ES-I3 (cell line): ENCODE results near the gene CCDC152.
"Not testable (repeated sequence)": the region's sequence is repeated elsewhere in the genome, so short reads cannot be mapped to it uniquely, and the experiment has no call there.

Experiments
- H3K36me3 ChIP-seq: 2 replicates; pipeline ENCODE4 v1.6.1; 2013; ENCODE audit warnings: mild to moderate bottlenecking, low read length, control low read depth, moderate library complexity; ENCODE audit not compliant: insufficient read depth
- H3K4me1 ChIP-seq: 2 replicates; pipeline ENCODE4 v1.6.1; 2013; ENCODE audit warnings: mild to moderate bottlenecking, control low read depth, low read length; ENCODE audit not compliant: insufficient read depth
- H3K9ac ChIP-seq: 2 replicates; pipeline ENCODE4 v1.6.1; 2013; ENCODE audit warnings: low read depth, mild to moderate bottlenecking, low read length, moderate library complexity
- H3K9me3 ChIP-seq: 2 replicates; pipeline ENCODE4 v1.6.1; 2013; ENCODE audit warnings: mild to moderate bottlenecking, low read length, moderate library complexity; ENCODE audit not compliant: control insufficient read depth, insufficient read depth

The CCDC152 gene, protein sequence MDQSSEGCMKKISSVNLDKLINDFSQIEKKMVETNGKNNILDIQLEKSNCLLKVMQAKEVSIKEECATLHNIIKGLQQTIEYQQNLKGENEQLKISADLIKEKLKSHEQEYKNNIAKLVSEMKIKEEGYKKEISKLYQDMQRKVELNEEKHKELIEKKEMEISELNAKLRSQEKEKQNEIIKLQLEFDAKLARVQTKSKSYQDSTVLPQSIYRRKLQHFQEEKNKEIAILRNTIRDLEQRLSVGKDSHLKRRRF

GRCh38 chr5:42756606-42757601, at the start of gene CCDC152:
CCDC152 (plus strand) TSS chr5:42756818; CDS start chr5:42759122, 2,304 bp downstream.
- Histone ChIP-seq H3K9me3 (no peaks in the 10 kb centered on the region), H3K36me3 (no peaks in the 10 kb centered on the region), H3K4me1 (no peaks in the 10 kb centered on the region; the same call in 1 of the 2 replicates), H3K9ac (peak within 1 kb of the TSS; percentile 67; the same call in 1 of the 2 replicates)

- no peaks in the 10 kb centered on the region for H3K36me3 ChIP-seq
- H3K9me3 ChIP-seq: no peaks in the 10 kb centered on the region
- H3K9ac ChIP-seq: no peak overlapping the region
- H3K4me1 ChIP-seq: no peaks in the 10 kb centered on the region
These were observed 40.8 kb upstream of the CCDC152 start for GRCh38 chr5:42715785-42716184.

DNA sequence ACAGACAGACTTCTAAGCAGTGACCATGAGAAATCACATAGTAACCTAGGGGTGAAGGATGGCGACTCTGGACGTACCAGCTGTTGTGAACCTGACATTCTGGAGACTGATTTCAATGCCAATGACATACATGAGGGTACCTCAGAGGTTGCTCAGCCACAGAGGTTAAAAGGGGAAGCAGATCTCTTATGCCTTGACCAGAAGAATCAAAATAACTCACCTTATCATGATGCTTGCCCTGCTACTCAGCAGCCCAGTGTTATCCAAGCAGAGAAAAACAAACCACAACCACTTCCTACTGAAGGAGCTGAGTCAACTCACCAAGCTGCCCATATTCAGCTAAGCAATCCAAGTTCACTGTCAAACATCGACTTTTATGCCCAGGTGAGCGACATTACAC, 38.0 kb upstream of the CCDC152 start:
- Histone ChIP-seq H3K9ac (no peak overlapping the region), H3K9me3 (no peaks in the 10 kb centered on the region), H3K4me1 (no peaks in the 10 kb centered on the region), H3K36me3 (no peaks in the 10 kb centered on the region)

DNA sequence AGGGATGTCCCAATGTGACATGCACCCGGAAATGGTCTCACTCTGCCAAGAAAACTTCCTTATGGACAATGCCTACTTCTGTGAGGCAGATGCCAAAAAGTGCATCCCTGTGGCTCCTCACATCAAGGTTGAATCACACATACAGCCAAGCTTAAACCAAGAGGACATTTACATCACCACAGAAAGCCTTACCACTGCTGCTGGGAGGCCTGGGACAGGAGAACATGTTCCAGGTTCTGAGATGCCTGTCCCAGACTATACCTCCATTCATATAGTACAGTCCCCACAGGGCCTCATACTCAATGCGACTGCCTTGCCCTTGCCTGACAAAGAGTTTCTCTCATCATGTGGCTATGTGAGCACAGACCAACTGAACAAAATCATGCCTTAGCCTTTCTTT, 37.6 kb upstream of the CCDC152 start:
- no peaks in the 10 kb centered on the region for H3K4me1 ChIP-seq
- H3K9me3 ChIP-seq: no peaks in the 10 kb centered on the region
- no peaks in the 10 kb centered on the region for H3K36me3 ChIP-seq
- H3K9ac ChIP-seq: no peak overlapping the region

DNA sequence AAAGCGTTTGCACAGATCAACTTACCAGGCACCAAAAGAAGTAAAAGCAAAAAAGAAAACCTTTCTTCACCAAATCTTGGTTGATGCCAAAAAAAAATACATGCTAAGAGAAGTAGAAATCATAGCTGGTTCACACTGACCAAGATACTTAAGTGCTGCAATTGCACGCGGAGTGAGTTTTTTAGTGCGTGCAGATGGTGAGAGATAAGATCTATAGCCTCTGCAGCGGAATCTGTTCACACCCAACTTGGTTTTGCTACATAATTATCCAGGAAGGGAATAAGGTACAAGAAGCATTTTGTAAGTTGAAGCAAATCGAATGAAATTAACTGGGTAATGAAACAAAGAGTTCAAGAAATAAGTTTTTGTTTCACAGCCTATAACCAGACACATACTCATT, 36.4 kb upstream of the CCDC152 start:
- no peaks in the 10 kb centered on the region for H3K36me3 ChIP-seq
- no peaks in the 10 kb centered on the region for H3K9me3 ChIP-seq
- no peaks in the 10 kb centered on the region for H3K4me1 ChIP-seq
- H3K9ac ChIP-seq: no peak overlapping the region

DNA sequence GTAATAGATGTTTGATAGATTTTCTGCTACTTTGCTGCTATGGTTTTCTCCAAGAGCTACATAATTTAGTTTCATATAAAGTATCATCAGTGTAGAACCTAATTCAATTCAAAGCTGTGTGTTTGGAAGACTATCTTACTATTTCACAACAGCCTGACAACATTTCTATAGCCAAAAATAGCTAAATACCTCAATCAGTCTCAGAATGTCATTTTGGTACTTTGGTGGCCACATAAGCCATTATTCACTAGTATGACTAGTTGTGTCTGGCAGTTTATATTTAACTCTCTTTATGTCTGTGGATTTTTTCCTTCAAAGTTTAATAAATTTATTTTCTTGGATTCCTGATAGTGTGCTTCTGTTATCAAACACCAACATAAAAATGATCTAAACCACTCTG, 35.1 kb upstream of the CCDC152 start:
- Histone ChIP-seq H3K9me3 (no peaks in the 10 kb centered on the region), H3K36me3 (no peaks in the 10 kb centered on the region), H3K4me1 (no peaks in the 10 kb centered on the region), H3K9ac (no peak overlapping the region)

DNA sequence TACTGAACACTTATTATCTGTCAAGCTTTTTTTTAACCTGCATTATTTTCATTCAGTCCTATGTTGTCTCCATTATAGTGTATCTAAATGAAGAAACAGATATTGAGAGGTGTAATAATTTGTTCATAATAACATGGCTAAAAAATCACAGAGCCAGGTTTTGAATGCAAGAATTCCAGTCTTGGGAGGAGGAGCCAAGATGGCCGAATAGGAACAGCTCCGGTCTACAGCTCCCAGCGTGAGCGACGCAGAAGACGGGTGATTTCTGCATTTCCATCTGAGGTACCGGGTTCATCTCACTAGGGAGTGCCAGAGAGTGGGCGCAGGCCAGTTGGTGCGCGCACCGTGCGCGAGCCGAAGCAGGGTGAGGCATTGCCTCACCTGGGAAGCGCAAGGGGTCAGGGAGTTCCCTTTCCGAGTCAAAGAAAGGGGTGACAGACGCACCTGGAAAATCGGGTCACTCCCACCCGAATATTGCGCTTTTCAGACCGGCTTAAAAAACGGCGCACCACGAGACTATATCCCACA, 22.0 kb upstream of the CCDC152 start:
- H3K4me1 ChIP-seq, H3K9ac ChIP-seq, H3K36me3 ChIP-seq, H3K9me3 ChIP-seq: not testable (repeated sequence)

DNA sequence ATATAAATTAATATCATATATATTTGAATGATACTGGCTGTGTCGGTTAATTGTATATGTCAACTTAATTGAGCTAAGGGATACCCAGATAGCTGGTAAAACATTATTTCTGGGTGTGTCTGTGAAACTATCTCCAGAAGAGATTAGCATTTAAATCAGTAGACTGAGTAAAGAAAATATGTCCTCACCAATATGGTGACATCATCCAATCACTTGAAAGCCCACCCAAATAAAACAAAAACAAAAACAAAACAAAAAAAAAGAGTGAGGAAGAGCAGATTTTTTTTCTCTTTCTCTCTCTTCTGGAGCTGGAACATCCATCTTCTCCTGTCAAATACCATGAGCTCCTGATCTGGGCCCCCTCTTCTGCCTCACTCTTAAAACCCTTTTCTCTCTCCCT, 15.7 kb upstream of the CCDC152 start:
- Histone ChIP-seq H3K9me3 (0 out of 2 replicates have a peak, but pooled peaks cover 2% of the 10 kb centered on the region), H3K9ac (no peak overlapping the region), H3K4me1 (no peaks in the 10 kb centered on the region), H3K36me3 (no peaks in the 10 kb centered on the region)

GRCh38 chr5:42745426-42745825, 11.2 kb upstream of the CCDC152 start:
- Histone ChIP-seq H3K4me1 (no peaks in the 10 kb centered on the region), H3K9me3 (0 out of 2 replicates have a peak, but pooled peaks cover 2% of the 10 kb centered on the region), H3K9ac (no peak overlapping the region), H3K36me3 (no peaks in the 10 kb centered on the region)

DNA sequence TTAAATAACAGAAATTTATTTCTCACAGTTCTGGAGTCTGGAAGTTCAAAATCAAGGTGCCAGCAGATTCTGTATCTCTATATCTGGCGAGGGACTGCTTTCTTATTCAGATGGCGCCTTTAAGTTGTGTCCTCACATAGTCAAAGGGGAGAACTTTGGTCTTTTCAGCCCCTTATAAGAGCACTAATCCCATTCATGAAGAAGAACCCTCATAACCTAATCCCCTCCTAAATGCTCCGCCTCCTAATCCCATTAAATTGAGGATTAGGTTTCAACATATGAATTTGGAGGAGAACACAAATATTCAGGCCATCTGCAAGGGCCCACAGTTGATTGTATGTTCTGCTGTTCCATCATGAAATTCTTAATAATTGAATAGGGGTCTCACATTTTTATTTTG, 10.8 kb upstream of the CCDC152 start:
- Histone ChIP-seq H3K9ac (no peak overlapping the region), H3K9me3 (0 out of 2 replicates have a peak, but pooled peaks cover 2% of the 10 kb centered on the region), H3K36me3 (no peaks in the 10 kb centered on the region), H3K4me1 (no peaks in the 10 kb centered on the region)

- no peaks in the 10 kb centered on the region for H3K9me3 ChIP-seq
These were observed 7.6 kb upstream of the CCDC152 start for GRCh38 chr5:42749020-42749419.

DNA sequence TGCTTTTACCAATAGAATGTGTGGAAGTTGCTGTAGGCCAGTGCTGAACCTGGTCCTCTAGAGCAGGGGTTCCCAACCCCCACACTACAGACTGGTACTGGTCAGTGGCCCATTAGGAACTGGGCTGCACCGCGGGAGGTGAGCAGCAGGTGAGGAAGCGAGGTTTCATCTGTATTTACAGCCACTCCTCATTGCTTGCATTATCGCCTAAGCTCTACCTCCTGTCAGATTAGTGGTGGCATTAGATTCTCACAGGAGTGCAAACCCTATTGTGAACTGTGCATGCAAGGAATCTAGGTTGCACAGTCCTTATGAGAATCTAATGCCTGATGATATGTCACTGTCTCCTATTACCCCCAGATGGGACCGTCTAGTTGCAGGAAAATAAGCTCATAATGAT, 6.1 kb upstream of the CCDC152 start:
- Histone ChIP-seq H3K9ac (no peak overlapping the region), H3K36me3 (no peaks in the 10 kb centered on the region), H3K4me1 (no peaks in the 10 kb centered on the region), H3K9me3 (no peaks in the 10 kb centered on the region)

More at GRCh38 chr5:42749020-42749419, 7.6 kb upstream of the CCDC152 start:
- Histone ChIP-seq H3K4me1 (no peaks in the 10 kb centered on the region), H3K36me3 (no peaks in the 10 kb centered on the region), H3K9ac (no peak overlapping the region)

DNA sequence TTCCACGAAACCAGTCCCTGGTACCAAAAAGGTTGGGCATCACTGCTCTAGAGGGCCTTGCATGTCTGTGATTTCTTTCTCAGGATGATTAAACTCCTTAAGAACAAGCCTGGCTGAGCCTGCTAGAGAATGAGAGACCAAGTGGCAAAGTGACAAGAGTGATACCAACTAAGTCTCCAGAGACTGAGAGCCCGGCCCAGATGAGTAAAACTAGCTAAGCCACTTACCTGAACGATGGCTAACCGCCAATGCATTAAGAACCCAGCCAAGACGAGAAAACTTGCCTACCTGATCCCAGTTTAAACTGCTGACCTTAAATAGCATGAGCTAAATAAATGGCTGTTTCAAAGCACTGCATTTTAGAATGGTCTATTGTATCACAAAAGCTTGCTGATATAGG, 5.6 kb upstream of the CCDC152 start:
- Histone ChIP-seq H3K4me1 (no peaks in the 10 kb centered on the region), H3K36me3 (no peaks in the 10 kb centered on the region), H3K9me3 (no peaks in the 10 kb centered on the region), H3K9ac (no peak overlapping the region)

DNA sequence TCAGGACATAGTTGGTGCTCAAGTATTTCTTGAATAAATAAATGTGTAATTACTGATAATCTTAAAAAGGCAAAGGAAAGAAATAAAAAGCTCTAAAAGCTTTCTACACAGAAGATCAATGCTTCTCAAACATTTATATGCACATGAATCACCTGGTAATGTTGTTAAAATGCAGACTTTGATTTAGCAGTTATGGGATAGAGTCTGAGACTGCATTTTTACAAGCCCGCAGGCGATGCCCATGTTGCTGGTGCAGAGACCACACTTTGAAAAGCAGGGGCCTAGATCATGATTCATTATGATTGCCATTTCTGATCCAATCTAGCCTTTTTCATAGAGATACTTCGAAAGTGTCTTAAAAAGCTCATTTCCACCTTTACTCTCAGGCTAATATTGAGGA, 3.5 kb upstream of the CCDC152 start:
- no peak overlapping the region for H3K9ac ChIP-seq
- no peaks in the 10 kb centered on the region; the same call in 1 of the 2 replicates for H3K4me1 ChIP-seq
- H3K9me3 ChIP-seq: no peaks in the 10 kb centered on the region
- H3K36me3 ChIP-seq: no peaks in the 10 kb centered on the region
